GM23338 (cell line): ENCODE data around the gene RAMP1. TPM values are rescaled to one million over a fixed set of nuclear protein-coding genes. Genes with fewer than 3 reads are reported as not detected.
"Not testable (repeated sequence)": the region's sequence is repeated elsewhere in the genome, so short reads cannot be mapped to it uniquely, and the experiment has no call there.

Experiments used
- ATAC-seq: fragments of 200-7000 bp; cut with Tn5 transposase; 3 replicates; pipeline ENCODE4 v1.9.1; 2020
- DNase-seq: peaks from one replicate; pipeline ENCODE4 v3.0.0-alpha.2; 2015; ENCODE audit warnings: low spot score
- H2AFZ ChIP-seq: fragments of 200-600 bp; sonication (generic); 2 replicates; pipeline ENCODE4 v1.8.0; 2016; ENCODE audit warnings: antibody characterized with exemption, mild to moderate bottlenecking, moderate library complexity
- H3F3A ChIP-seq: fragments of 200-600 bp; sonication (generic); replicated peaks from 2 replicates; pipeline ENCODE4 v1.8.0; 2017; ENCODE audit warnings: antibody characterized with exemption, mixed run types, low read depth
- H3K27ac ChIP-seq: fragments of 200-600 bp; sonication (generic); 2 replicates; pipeline ENCODE4 v1.6.1; 2016; ENCODE audit warnings: low read depth
- H3K27me3 ChIP-seq: fragments of 200-600 bp; sonication (generic); 2 replicates; pipeline ENCODE4 v1.8.0; 2016; ENCODE audit warnings: mild to moderate bottlenecking, mixed run types, moderate library complexity; ENCODE audit not compliant: insufficient read depth
- H3K36me3 ChIP-seq: fragments of 200-600 bp; sonication (generic); 2 replicates; pipeline ENCODE4 v1.8.0; 2016; ENCODE audit warnings: mild to moderate bottlenecking; ENCODE audit not compliant: insufficient read depth
- H3K4me1 ChIP-seq: fragments of 200-600 bp; sonication (generic); 2 replicates; pipeline ENCODE4 v1.8.0; 2016; ENCODE audit warnings: mild to moderate bottlenecking, moderate library complexity; ENCODE audit not compliant: insufficient read depth
- H3K4me2 ChIP-seq: fragments of 200-600 bp; sonication (generic); 2 replicates; pipeline ENCODE4 v1.7.1; 2017; ENCODE audit warnings: mixed run types
- H3K4me3 ChIP-seq: fragments of 200-600 bp; sonication (generic); 2 replicates; pipeline ENCODE4 v1.6.1; 2016; ENCODE audit warnings: mixed run types
- H3K79me2 ChIP-seq: fragments of 200-600 bp; sonication (generic); replicated peaks from 2 replicates; pipeline ENCODE4 v1.8.0; 2017; ENCODE audit warnings: mild to moderate bottlenecking; ENCODE audit not compliant: insufficient read depth
- H3K9me2 ChIP-seq: fragments of 200-600 bp; sonication (generic); 2 replicates; pipeline ENCODE4 v1.8.0; 2017; ENCODE audit not compliant: insufficient read depth
- H4K20me1 ChIP-seq: fragments of 200-600 bp; sonication (generic); replicated peaks from 2 replicates; pipeline ENCODE4 v1.8.0; 2017; ENCODE audit warnings: mild to moderate bottlenecking; ENCODE audit not compliant: insufficient read depth
- H3K27ac Mint-ChIP-seq: 2 replicates; pipeline ENCODE4 v1.8.0; 2020; ENCODE audit warnings: inconsistent platforms, mild to moderate bottlenecking, moderate library complexity, mixed read lengths
- H3K27me3 Mint-ChIP-seq: 3 replicates; pipeline ENCODE4 v1.8.0; 2022; ENCODE audit warnings: low read depth, mild to moderate bottlenecking, moderate library complexity, mixed read lengths, inconsistent platforms; ENCODE audit not compliant: insufficient read depth, poor library complexity
- H3K36me3 Mint-ChIP-seq: 3 replicates; pipeline ENCODE4 v1.8.0; 2021; ENCODE audit warnings: low read depth, mild to moderate bottlenecking, inconsistent platforms, moderate library complexity, mixed read lengths
- H3K4me1 Mint-ChIP-seq: 3 replicates; pipeline ENCODE4 v1.8.0; 2020; ENCODE audit warnings: mild to moderate bottlenecking, inconsistent platforms, mixed read lengths
- H3K4me3 Mint-ChIP-seq: 3 replicates; pipeline ENCODE4 v1.8.0; 2021; ENCODE audit warnings: moderate library complexity, mild to moderate bottlenecking, inconsistent platforms, mixed read lengths
- H3K9me3 Mint-ChIP-seq: 3 replicates; pipeline ENCODE4 v1.8.0; 2020; ENCODE audit warnings: moderate library complexity, mild to moderate bottlenecking, inconsistent platforms, mixed read lengths
- ETS1 ChIP-seq: IDR thresholded peaks from 2 replicates; pipeline ENCODE4 v1.6.1; 2016; ENCODE audit warnings: antibody characterized with exemption
- EZH2 ChIP-seq: fragments of 200-600 bp; sonication (generic); IDR thresholded peaks from one replicate; pipeline ENCODE4 v1.8.0; 2017; ENCODE audit warnings: antibody characterized with exemption, mild to moderate bottlenecking, low read depth; ENCODE audit not compliant: unreplicated experiment
- JUNB ChIP-seq: IDR thresholded peaks from one replicate; pipeline ENCODE4 v1.6.1; 2016; ENCODE audit warnings: antibody characterized with exemption; ENCODE audit not compliant: unreplicated experiment
- POLR2AphosphoS5 ChIP-seq: IDR thresholded peaks from 2 replicates; pipeline ENCODE4 v1.6.1; 2016; ENCODE audit warnings: antibody characterized with exemption, low read depth
- REST ChIP-seq: IDR thresholded peaks from one replicate; pipeline ENCODE4 v1.6.1; 2018; ENCODE audit warnings: antibody characterized with exemption; ENCODE audit not compliant: unreplicated experiment
- polyA plus RNA-seq: library from polyadenylated mRNA; unstranded; fragments of >200 nt; fragmentation: Nextera tagmentation; extraction: Ambion mirVana; gene quantifications from 2 replicates; pipeline ENCODE4 v1.2.1, GENCODE V29; 2016
- total RNA-seq: library from RNA; depleted of rRNA; stranded (reverse); fragments of >200 nt; shearing (Covaris generic); gene quantifications from 2 replicates; pipeline ENCODE4 v1.2.3, GENCODE V29; 2014
- TF ChIP-seq, protein P1 (sequence below), 2 experiments: fragments of 200-600 bp in 1 of 2; sonication (generic) in 1 of 2; conservative IDR thresholded peaks; 2 replicates each; pipeline versions ENCODE4 v1.5.1 to v1.6.1; 2016 to 2017; ENCODE audit warnings: antibody characterized with exemption in 2 of 2, low read depth in 2 of 2, mild to moderate bottlenecking in 2 of 2, moderate library complexity in 1 of 2

The RAMP1 gene
- total and polyA plus RNA-seq, 2 experiments from 2014 or later: 1.7 to 3.3 TPM

DNA sequence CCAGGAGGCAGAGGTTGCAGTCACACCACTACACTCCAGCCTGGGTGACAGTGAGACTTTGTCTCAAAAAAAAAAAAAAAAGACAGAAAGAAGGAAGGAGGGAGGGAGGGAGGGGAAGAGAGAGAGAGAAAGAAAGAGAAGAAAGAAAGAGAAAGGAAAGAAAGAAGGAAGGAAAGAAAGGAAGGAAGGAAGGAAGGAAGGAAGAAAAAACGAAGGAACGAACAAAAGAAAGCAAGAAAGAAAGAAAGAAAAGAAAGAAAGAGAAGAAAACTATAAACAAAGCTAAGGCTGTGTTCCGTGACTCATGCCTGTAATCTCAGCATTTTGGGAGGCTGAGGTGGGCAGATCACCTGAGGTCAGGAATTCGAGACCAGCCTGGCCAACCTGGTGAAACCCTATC, 91.9 kb downstream of the RAMP1 start:
- peaks cover 18% of the 10 kb centered on the region for H3K27me3 ChIP-seq
- not testable (repeated sequence) for H3K79me2 ChIP-seq, H3K4me2 ChIP-seq, H3K27ac ChIP-seq, H3K4me3 ChIP-seq, H3K4me1 Mint-ChIP-seq, H3K27me3 Mint-ChIP-seq, H3K36me3 ChIP-seq, H3K9me2 ChIP-seq, H4K20me1 ChIP-seq, H3K4me3 Mint-ChIP-seq, H3F3A ChIP-seq, H3K4me1 ChIP-seq, H2AFZ ChIP-seq, H3K27ac Mint-ChIP-seq, ATAC-seq, H3K36me3 Mint-ChIP-seq, H3K9me3 Mint-ChIP-seq, DNase-seq

GRCh38 chr2:237951878-237952277, 92.5 kb downstream of the RAMP1 start:
- Histone ChIP-seq H3K36me3 (no peaks in the 10 kb centered on the region), H3K9me2 (no peaks in the 10 kb centered on the region), H3K27me3 (peaks cover 22% of the 10 kb centered on the region), H3K4me1 (no peaks in the 10 kb centered on the region), H3K4me2 (no peak overlapping the region), H3K4me3 (no peak overlapping the region), H3F3A (no peaks in the 10 kb centered on the region; the same call in 1 of the 2 replicates), H3K79me2 (no peaks in the 10 kb centered on the region), H3K27ac (no peak overlapping the region), H2AFZ (no peak overlapping the region), H4K20me1 (no peaks in the 10 kb centered on the region)
- H3K4me3 Mint-ChIP-seq: no peak overlapping the region
- H3K4me1 Mint-ChIP-seq: no peaks in the 10 kb centered on the region
- TF ChIP-seq REST (no peak), JUNB (no peak), POLR2AphosphoS5 (no peak), ETS1 (no peak), EZH2 (no peak)
- ATAC-seq (no peak), DNase-seq (no peak)
- no peak overlapping the region for H3K27ac Mint-ChIP-seq
- H3K9me3 Mint-ChIP-seq: peaks cover 8% of the 10 kb centered on the region; the same call in 2 of the 3 replicates
- H3K36me3 Mint-ChIP-seq: no peaks in the 10 kb centered on the region
- H3K27me3 Mint-ChIP-seq: peaks cover 2% of the 10 kb centered on the region

DNA sequence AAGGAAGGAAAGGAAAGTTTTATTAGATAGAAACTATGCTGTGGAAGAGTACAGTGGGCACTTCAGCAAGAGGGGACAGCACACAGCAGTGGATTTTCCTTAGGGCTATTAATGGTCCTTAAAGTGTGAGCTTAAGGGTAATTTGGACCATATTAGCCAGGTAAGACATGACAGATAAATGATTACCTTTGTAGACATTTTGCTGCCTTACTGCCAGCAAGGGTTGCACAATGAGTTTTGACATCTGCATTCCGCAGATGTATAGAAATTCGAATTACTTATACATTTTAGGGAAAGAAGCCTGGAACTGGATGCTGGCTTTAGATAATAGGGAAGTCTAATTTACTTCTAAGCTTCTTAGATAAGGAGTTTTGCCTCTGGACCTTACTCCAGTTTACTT, 93.4 kb downstream of the RAMP1 start:
- Histone ChIP-seq H3K4me3 (no peak overlapping the region), H3F3A (no peaks in the 10 kb centered on the region; the same call in 1 of the 2 replicates), H3K79me2 (no peaks in the 10 kb centered on the region), H3K27ac (no peak overlapping the region), H3K4me2 (no peak overlapping the region), H4K20me1 (no peaks in the 10 kb centered on the region), H3K9me2 (no peaks in the 10 kb centered on the region), H3K27me3 (peaks cover 31% of the 10 kb centered on the region), H3K4me1 (no peaks in the 10 kb centered on the region), H3K36me3 (no peaks in the 10 kb centered on the region), H2AFZ (no peak overlapping the region)
- no peak overlapping the region for H3K27ac Mint-ChIP-seq
- H3K4me1 Mint-ChIP-seq: no peaks in the 10 kb centered on the region
- H3K4me3 Mint-ChIP-seq: no peak overlapping the region
- DNase-seq (no peak), ATAC-seq (no peak)
- H3K9me3 Mint-ChIP-seq: no peaks in the 10 kb centered on the region
- no peaks in the 10 kb centered on the region for H3K36me3 Mint-ChIP-seq
- H3K27me3 Mint-ChIP-seq: peaks cover 9% of the 10 kb centered on the region
- TF ChIP-seq, protein P1, sequence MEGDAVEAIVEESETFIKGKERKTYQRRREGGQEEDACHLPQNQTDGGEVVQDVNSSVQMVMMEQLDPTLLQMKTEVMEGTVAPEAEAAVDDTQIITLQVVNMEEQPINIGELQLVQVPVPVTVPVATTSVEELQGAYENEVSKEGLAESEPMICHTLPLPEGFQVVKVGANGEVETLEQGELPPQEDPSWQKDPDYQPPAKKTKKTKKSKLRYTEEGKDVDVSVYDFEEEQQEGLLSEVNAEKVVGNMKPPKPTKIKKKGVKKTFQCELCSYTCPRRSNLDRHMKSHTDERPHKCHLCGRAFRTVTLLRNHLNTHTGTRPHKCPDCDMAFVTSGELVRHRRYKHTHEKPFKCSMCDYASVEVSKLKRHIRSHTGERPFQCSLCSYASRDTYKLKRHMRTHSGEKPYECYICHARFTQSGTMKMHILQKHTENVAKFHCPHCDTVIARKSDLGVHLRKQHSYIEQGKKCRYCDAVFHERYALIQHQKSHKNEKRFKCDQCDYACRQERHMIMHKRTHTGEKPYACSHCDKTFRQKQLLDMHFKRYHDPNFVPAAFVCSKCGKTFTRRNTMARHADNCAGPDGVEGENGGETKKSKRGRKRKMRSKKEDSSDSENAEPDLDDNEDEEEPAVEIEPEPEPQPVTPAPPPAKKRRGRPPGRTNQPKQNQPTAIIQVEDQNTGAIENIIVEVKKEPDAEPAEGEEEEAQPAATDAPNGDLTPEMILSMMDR (conservative IDR thresholded peaks at IDR 0.05; ENCODE audit: low read depth in 2 of 2): no peak
